Ishikawa (cell line): ENCODE data around the gene SAP25.

Experiments
- CEBPB ChIP-seq: IDR thresholded peaks from 2 replicates; pipeline ENCODE4 v1.6.1; 2012
- CREB1 ChIP-seq: IDR thresholded peaks from 2 replicates; pipeline ENCODE4 v1.6.1; 2012; ENCODE audit warnings: low read depth
- EGR1 ChIP-seq: IDR thresholded peaks from 2 replicates; pipeline ENCODE4 v1.6.1; 2012
- EP300 ChIP-seq: IDR thresholded peaks from 2 replicates; pipeline ENCODE4 v1.6.1; 2012; ENCODE audit warnings: borderline replicate concordance
- FOXM1 ChIP-seq: IDR thresholded peaks from 2 replicates; pipeline ENCODE4 v1.6.1; 2012; ENCODE audit warnings: low read depth, borderline replicate concordance
- NFIC ChIP-seq: IDR thresholded peaks from 2 replicates; pipeline ENCODE4 v1.6.1; 2012
- RAD21 ChIP-seq: IDR thresholded peaks from 2 replicates; pipeline ENCODE4 v1.6.1; 2012; ENCODE audit warnings: low read depth
- TAF1 ChIP-seq: IDR thresholded peaks from 2 replicates; pipeline ENCODE4 v1.6.1; 2012; ENCODE audit warnings: low read depth, mild to moderate bottlenecking
- TCF12 ChIP-seq: IDR thresholded peaks from 2 replicates; pipeline ENCODE4 v1.6.1; 2012; ENCODE audit warnings: low read depth
- TEAD4 ChIP-seq: IDR thresholded peaks from 2 replicates; pipeline ENCODE4 v1.6.1; 2012
- YY1 ChIP-seq: IDR thresholded peaks from 2 replicates; pipeline ENCODE4 v1.6.1; 2012; ENCODE audit warnings: low read depth
- ZBTB7A ChIP-seq: IDR thresholded peaks from 2 replicates; pipeline ENCODE4 v1.6.1; 2012; ENCODE audit warnings: low read depth
- TF ChIP-seq, protein P1 (sequence below): IDR thresholded peaks from 2 replicates; pipeline ENCODE4 v1.6.1; 2012
- TF ChIP-seq, protein P2 (sequence below): IDR thresholded peaks from 2 replicates; pipeline ENCODE4 v1.6.1; 2012
- TF ChIP-seq, protein P3 (sequence below): IDR thresholded peaks from 2 replicates; pipeline ENCODE4 v1.6.1; 2012; ENCODE audit warnings: low read depth, mild to moderate bottlenecking

Gene SAP25

GRCh38 chr7:100567031-100567730 lies 6.5 kb downstream of the SAP25 start:
- TF ChIP-seq CREB1, result no peak

GRCh38 chr7:100566018-100566531 lies 7.6 kb downstream of the SAP25 start:
- TF ChIP-seq, protein P1, sequence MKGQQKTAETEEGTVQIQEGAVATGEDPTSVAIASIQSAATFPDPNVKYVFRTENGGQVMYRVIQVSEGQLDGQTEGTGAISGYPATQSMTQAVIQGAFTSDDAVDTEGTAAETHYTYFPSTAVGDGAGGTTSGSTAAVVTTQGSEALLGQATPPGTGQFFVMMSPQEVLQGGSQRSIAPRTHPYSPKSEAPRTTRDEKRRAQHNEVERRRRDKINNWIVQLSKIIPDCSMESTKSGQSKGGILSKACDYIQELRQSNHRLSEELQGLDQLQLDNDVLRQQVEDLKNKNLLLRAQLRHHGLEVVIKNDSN, result no peak
- TF ChIP-seq CEBPB (no peak), YY1 (no peak), FOXM1 (no peak), TCF12 (no peak), EP300 (no peak), TAF1 (no peak), TEAD4 (no peak), ZBTB7A (no peak), NFIC (no peak), CREB1 (no peak), RAD21 (no peak), EGR1 (no peak)
- TF ChIP-seq, protein P2, sequence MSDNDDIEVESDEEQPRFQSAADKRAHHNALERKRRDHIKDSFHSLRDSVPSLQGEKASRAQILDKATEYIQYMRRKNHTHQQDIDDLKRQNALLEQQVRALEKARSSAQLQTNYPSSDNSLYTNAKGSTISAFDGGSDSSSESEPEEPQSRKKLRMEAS, result no peak
- TF ChIP-seq, protein P3, sequence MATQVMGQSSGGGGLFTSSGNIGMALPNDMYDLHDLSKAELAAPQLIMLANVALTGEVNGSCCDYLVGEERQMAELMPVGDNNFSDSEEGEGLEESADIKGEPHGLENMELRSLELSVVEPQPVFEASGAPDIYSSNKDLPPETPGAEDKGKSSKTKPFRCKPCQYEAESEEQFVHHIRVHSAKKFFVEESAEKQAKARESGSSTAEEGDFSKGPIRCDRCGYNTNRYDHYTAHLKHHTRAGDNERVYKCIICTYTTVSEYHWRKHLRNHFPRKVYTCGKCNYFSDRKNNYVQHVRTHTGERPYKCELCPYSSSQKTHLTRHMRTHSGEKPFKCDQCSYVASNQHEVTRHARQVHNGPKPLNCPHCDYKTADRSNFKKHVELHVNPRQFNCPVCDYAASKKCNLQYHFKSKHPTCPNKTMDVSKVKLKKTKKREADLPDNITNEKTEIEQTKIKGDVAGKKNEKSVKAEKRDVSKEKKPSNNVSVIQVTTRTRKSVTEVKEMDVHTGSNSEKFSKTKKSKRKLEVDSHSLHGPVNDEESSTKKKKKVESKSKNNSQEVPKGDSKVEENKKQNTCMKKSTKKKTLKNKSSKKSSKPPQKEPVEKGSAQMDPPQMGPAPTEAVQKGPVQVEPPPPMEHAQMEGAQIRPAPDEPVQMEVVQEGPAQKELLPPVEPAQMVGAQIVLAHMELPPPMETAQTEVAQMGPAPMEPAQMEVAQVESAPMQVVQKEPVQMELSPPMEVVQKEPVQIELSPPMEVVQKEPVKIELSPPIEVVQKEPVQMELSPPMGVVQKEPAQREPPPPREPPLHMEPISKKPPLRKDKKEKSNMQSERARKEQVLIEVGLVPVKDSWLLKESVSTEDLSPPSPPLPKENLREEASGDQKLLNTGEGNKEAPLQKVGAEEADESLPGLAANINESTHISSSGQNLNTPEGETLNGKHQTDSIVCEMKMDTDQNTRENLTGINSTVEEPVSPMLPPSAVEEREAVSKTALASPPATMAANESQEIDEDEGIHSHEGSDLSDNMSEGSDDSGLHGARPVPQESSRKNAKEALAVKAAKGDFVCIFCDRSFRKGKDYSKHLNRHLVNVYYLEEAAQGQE, result no peak

GRCh38 chr7:100565133-100565571 lies 8.5 kb downstream of the SAP25 start:
- TF ChIP-seq TEAD4 (no peak), RAD21 (no peak), TCF12 (no peak), TAF1 (no peak), CEBPB (no peak), EP300 (no peak)
- TF ChIP-seq, protein P2, result no peak

- TF ChIP-seq TCF12 (no peak), RAD21 (peak; percentile 75)
Measured at GRCh38 chr7:100563809-100564400, 9.8 kb downstream of the SAP25 start.

- no peak for TF ChIP-seq ZBTB7A
- TF ChIP-seq YY1, result no peak
- TF ChIP-seq TEAD4, result no peak
- TF ChIP-seq EGR1, result no peak
- TF ChIP-seq TCF12, result no peak
- TF ChIP-seq, protein P3, result no peak
- no peak for TF ChIP-seq RAD21
- TF ChIP-seq, protein P1, result no peak
- TF ChIP-seq CREB1, result no peak
- no peak for TF ChIP-seq EP300
- no peak for TF ChIP-seq CEBPB
- TF ChIP-seq NFIC, result no peak
- TF ChIP-seq, protein P2, result no peak
- TF ChIP-seq FOXM1, result no peak
- TF ChIP-seq TAF1, result no peak
Measured at GRCh38 chr7:100563100-100563564, 10.6 kb downstream of the SAP25 start.
